IMR-90 (cell line): Measurements from ENCODE around the gene STMN3.

Experiments used
- BHLHE40 ChIP-seq: fragments of 150-350 bp; IDR thresholded peaks from 2 replicates; pipeline ENCODE4 v1.6.1; 2016; ENCODE audit warnings: mild to moderate bottlenecking, low read depth, low read length
- CTCF ChIP-seq: conservative IDR thresholded peaks from 2 replicates; pipeline ENCODE4 v1.5.1; 2012; ENCODE audit warnings: mild to moderate bottlenecking, low read depth, low read length, improper control_type of control experiment
- RFX5 ChIP-seq: IDR thresholded peaks from 2 replicates; pipeline ENCODE4 v1.8.0; 2012; ENCODE audit warnings: low read depth, mild to moderate bottlenecking, low read length, moderate library complexity

DNA sequence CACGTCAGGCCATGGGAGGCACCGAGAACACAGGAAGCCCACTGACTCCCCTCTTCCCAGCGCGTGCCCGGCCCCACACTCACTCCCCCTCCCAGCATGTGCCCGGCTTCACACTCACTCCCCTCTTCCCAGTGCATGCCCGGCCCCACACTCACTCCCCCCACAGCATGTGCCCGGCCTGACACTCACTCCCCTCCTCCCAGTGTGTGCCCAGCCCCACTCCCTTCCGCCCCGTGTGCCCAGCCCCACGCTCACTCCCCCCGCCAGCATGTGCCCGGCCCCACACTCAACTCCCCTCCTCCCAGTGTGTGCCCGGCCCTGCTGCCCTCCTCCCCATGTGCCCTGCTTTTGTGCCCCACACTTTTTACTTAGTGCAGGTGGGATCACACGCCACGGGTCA lies 14.6 kb upstream of the STMN3 start:
- no peak for TF ChIP-seq RFX5
- no peak for TF ChIP-seq CTCF
- TF ChIP-seq BHLHE40, result no peak
